T47D (cell line): ENCODE results near the gene CDY1.
"Not testable (repeated sequence)": the region's sequence is repeated elsewhere in the genome, so short reads cannot be mapped to it uniquely, and the experiment has no call there.

Experiments
- DNase-seq, 2 experiments: peaks; one replicate each; pipeline versions ENCODE4 v3.0.0 to v3.0.0-alpha.2; 2011 to 2012; ENCODE audit warnings: low read depth in 1 of 2, low spot score in 1 of 2
- in situ Hi-C: cut with HindIII; loops from 2 replicates; pipeline ENCODE4 v1.10.0; 2016; ENCODE audit warnings: low sequenced_read_pairs, low pct_unique_long_range_greater_than_20kb

The CDY1 gene

GRCh38 chrY:25621817-25622216 lies at the start of gene CDY1:
TSS of gene CDY1 (plus strand) at chrY:25622117. CDS start at chrY:25622443, 326 bp downstream.
- in situ Hi-C loops, DNase-seq: not testable (repeated sequence)

GRCh38 chrY:25593336-25593735 lies 28.6 kb upstream of the CDY1 start:
- in situ Hi-C loops, DNase-seq: not testable (repeated sequence)

DNA sequence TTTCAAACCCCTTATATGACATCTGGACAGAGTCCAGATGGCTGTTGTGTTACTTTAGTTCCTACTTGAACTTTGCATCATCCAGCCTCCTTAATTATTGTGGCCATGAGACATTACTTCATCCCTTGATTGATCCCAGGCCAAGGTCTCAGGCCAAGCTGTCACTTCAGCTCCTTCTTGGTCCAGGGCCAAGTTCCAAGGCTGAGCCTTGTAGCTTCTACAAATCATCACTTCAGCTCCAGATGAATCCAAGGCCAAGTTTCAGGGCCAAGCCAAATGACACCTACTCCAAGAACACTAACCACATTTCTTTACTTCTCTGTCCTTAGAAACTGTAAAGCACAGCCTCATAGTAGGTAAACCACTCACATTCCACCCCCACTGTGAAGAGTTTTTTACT lies 1.7 kb upstream of the CDY1 start:
- DNase-seq, in situ Hi-C loops: not testable (repeated sequence)

- in situ Hi-C loops, DNase-seq: not testable (repeated sequence)
Observed at GRCh38 chrY:25626524-25626923, 4.6 kb downstream of the CDY1 start.

DNA sequence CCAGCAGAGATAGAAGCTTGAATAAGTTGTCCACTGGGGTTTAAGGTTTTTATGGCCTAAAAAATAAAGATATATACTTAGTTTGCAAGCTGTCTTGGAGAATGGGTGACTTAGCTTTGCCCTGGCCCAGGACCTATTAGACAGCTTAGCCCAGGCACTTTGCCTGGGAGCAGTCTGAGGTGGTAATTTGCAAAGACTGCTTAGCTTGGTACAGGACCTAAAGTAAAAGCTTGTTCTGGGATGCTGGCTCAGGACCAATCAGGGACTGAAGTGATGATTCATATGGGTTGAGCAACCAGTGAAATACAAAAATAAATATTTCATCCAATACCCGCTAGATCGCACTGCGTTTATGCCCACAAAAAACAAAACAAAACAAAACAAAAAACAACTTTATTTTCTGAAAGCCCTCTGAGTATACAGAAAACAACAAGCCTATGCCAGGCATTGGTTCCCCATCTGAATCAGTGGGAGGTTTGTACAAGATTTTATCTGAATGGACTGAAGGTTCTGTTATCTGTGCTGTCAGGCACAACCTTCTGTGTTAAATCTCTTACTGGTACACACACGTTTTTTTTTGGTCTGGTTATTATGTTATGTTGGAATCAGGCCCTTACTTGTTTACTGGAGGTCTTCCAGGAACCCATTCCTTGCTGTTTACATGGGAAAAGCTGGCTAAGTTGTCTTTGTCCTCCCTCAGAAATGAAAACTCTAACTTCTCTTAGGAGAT lies 8.6 kb downstream of the CDY1 start:
- DNase-seq, in situ Hi-C loops: not testable (repeated sequence)

GRCh38 chrY:25639852-25640251 lies 17.9 kb downstream of the CDY1 start:
- DNase-seq, in situ Hi-C loops: not testable (repeated sequence)

- DNase-seq, in situ Hi-C loops: not testable (repeated sequence)
Observed at GRCh38 chrY:25643024-25643915, 21.4 kb downstream of the CDY1 start.
